ENCODE measurements around the gene GPR132. TPM values are rescaled to one million over a fixed set of nuclear protein-coding genes. Genes with fewer than 3 reads are reported as not detected.

The GPR132 gene
- total RNA-seq, 6 experiments from 2014 or later, result 0.11 to 0.84 (median 0.39) TPM

GRCh38 chr14:105021656-105022275 is 43.5 kb downstream of the GPR132 start:
- Histone ChIP-seq H3K27ac (peak overlapping the region in 2 of 3 donors; percentile 41 to 70), H3K9me3 (no peaks in the 10 kb centered on the region), H3K27me3 (no peaks in the 10 kb centered on the region), H3K4me1 (peaks cover 0 to 11% (median 2%) of the 10 kb centered on the region in 4 donors), H3K36me3 (no peaks in the 10 kb centered on the region), H3K4me3 (peak overlapping the region; percentile 60 to 94 (median 76))
- 14% methylated on average over 17 of the region's 20 CpGs for WGBS (ENCODE audit: insufficient coverage, low coverage, low lambda C conversion rate, missing lambda C conversion rate)
- TF ChIP-seq POLR2A (IDR thresholded peaks at IDR 0.05), result no peak
- TF ChIP-seq, protein P1, sequence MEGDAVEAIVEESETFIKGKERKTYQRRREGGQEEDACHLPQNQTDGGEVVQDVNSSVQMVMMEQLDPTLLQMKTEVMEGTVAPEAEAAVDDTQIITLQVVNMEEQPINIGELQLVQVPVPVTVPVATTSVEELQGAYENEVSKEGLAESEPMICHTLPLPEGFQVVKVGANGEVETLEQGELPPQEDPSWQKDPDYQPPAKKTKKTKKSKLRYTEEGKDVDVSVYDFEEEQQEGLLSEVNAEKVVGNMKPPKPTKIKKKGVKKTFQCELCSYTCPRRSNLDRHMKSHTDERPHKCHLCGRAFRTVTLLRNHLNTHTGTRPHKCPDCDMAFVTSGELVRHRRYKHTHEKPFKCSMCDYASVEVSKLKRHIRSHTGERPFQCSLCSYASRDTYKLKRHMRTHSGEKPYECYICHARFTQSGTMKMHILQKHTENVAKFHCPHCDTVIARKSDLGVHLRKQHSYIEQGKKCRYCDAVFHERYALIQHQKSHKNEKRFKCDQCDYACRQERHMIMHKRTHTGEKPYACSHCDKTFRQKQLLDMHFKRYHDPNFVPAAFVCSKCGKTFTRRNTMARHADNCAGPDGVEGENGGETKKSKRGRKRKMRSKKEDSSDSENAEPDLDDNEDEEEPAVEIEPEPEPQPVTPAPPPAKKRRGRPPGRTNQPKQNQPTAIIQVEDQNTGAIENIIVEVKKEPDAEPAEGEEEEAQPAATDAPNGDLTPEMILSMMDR (IDR thresholded peaks at IDR 0.05), result no peak
- intact Hi-C loops (cut with DNase I), result no loop called here
- ATAC-seq, result peak in 2 of 4 donors; percentile 1 to 8
- peak in 1 of 3 donors; percentile 43 for DNase-seq

DNA sequence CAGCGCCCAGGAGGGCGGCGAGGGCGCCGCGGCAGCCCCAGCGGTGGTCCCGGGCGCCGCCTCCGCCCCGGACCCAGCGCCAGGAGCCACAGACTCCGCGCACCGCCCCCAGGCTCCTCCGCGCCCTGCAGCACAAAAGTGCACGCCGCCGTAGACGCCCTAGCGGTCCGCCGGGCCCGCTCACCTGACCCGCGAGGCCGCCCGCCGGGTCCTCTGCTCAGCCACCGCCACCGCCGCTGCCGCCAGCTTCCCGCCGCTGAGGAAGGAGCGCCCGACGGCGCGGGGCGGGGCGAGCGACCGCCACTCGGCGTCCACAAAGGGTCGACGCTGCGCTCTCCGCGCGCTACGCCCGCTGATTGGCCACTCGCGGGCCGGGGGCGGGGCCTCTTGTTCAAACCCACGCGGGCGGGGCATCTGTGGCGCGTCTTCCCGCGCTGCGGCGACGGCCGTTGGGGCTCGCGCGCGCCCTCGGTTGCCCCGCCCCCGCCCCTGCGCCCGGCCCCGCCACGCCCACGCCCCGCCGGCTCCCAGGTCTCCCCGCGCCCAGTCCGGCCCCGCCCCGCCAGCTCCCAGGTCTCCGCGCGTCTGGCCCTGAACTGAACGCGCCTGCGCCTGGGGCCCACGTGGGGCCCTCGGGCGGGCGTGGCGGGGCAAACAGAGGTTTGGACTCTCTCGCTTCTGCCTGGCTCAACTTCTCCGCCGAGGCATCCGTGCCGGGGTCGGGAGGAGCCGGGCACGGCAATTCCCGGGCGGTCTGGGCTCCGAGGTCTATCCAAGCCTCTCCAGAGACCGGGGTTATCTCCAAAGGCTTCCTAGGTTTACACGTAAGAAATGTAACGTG is 44.2 kb downstream of the GPR132 start, which contains the start of gene CDCA4:
CDCA4 (minus strand) TSS at position 269 of the 841 bp plus-strand sequence. CDS start 9,154 bp downstream, outside the sequence.
- no peaks in the 10 kb centered on the region for H3K36me3 ChIP-seq

DNA sequence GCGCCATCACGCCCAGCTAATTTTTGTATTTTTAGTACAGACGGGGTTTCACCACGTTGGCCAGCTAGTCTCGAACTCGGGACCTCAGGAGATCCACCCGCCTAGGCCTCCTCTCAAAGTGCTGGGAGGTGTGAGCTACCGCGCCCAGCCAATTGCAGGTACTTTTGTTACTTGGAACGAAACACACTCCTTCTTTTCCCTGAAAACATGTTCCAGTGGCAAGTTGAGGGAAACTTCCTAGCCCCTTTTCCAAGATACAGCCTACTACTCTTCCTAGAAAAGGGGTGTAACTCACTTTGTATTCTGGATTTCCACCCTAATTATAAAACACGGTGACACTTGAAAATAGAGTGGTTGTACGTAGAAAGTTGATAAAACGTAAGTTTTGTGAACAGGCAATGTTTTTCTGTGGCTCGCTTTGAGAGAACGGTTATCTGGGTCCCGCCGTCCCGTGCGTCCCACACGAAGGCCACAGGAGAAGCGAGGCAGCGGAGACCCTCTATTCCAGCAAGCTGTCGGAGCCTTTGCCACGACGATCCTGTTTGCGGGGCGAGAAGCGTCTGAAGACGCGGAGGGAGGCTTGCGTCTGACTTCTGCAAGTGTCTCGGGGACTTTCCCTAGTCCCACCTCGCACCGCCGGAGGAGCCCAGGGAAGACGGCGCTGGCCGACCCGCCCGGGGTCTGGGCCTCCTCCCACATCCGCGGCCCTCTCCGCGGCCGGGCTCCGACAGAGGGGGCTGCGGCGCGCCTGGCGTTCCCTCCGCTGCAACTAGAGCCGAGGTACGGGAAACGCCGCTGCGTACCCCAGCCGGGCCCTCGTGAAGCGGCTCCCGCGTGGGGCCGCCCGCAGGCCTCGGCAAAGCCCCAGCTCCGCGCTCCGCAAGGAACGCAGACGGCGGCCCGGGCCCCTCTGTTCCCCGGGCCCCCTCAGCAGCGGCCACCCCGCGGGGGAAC is 45.1 kb downstream of the GPR132 start:
- DNase-seq (peak in 2 of 3 donors; percentile 48 to 65), ATAC-seq (no peak)
- Histone ChIP-seq H3K36me3 (no peaks in the 10 kb centered on the region), H3K9me3 (no peaks in the 10 kb centered on the region), H3K27me3 (no peaks in the 10 kb centered on the region), H3K4me3 (peak overlapping the region; percentile 77 to 94 (median 79)), H3K27ac (peak overlapping the region; percentile 21 to 78 (median 57)), H3K4me1 (peaks cover 0 to 11% (median 2%) of the 10 kb centered on the region in 4 donors)
- no peak for TF ChIP-seq POLR2A (IDR thresholded peaks at IDR 0.05)
- TF ChIP-seq, protein P1 (IDR thresholded peaks at IDR 0.05), result no peak
- 27% methylated on average over 23 of the region's 75 CpGs for WGBS (ENCODE audit: insufficient coverage, low coverage, low lambda C conversion rate, missing lambda C conversion rate)
- intact Hi-C loops (cut with DNase I), result no loop called here

More for the DNA sequence above, 44.2 kb downstream of the GPR132 start, which contains the start of gene CDCA4:
- peaks cover 0 to 11% (median 2%) of the 10 kb centered on the region in 4 donors for H3K4me1 ChIP-seq
- H3K4me3 ChIP-seq, result peak within 1 kb of the TSS; percentile 77 to 94 (median 79)
- peak; percentile 63 for TF ChIP-seq POLR2A (IDR thresholded peaks at IDR 0.05)
- TF ChIP-seq, protein P1 (IDR thresholded peaks at IDR 0.05), result no peak
- peak within 1 kb of the TSS; percentile 21 to 78 (median 57) for H3K27ac ChIP-seq
- intact Hi-C loops (cut with DNase I), result no loop called here
- no peaks in the 10 kb centered on the region for H3K27me3 ChIP-seq
- ATAC-seq, result peak; percentile 95 to 98 (median 96)
- peak; percentile 97 to 98 (median 98) for DNase-seq
- H3K9me3 ChIP-seq, result no peaks in the 10 kb centered on the region
- WGBS (ENCODE audit: insufficient coverage, low coverage, low lambda C conversion rate, missing lambda C conversion rate), result 0% methylated on average over 18 of the region's 115 CpGs

DNA sequence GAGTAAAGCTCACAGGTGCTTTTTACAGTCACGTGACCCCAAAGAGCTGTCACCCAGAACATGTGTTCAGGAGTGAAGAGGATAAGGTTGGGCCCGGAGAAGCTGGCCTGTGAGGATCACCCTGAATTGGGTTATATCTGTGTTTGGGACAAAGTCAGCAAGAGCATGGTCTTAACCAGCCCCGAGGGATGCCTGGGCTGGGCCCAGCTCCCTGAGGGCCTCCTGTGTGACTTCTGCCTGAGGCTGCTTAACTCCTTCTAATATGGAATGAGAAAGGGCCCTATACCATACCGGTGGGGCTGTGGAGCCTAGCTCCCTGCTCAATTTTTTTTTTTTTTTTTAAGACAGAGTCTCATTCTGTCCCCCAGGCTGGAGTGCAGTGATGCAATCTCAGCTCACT is 46.8 kb downstream of the GPR132 start:
- Histone ChIP-seq H3K4me1 (peaks cover 0 to 11% (median 2%) of the 10 kb centered on the region in 4 donors), H3K27ac (no peak overlapping the region), H3K27me3 (no peaks in the 10 kb centered on the region), H3K4me3 (no peak overlapping the region), H3K36me3 (no peaks in the 10 kb centered on the region), H3K9me3 (no peaks in the 10 kb centered on the region)
- TF ChIP-seq, protein P1 (IDR thresholded peaks at IDR 0.05), result no peak
- no peak for TF ChIP-seq POLR2A (IDR thresholded peaks at IDR 0.05)
- DNase-seq (no peak), ATAC-seq (no peak)
- intact Hi-C loops (cut with DNase I), result no loop called here
- 88% methylated on average over 2 of the region's 4 CpGs for WGBS (ENCODE audit: insufficient coverage, low coverage, low lambda C conversion rate, missing lambda C conversion rate)
